Keratinocyte (primary cell): Measurements from ENCODE around the gene ATG10. TPM values are rescaled to one million over a fixed set of nuclear protein-coding genes. Genes with fewer than 3 reads are reported as not detected.

Experiments used
- DNase-seq: peaks from one replicate; pipeline ENCODE4 v3.0.0-alpha.2; 2011; ENCODE audit warnings: low read depth, missing footprints, low spot score
- FAIRE-seq: peaks from 2 replicates; lab custom pipeline; 2011; peaks lifted over from hg19 to GRCh38; lab: Jason Lieb, UNC
- H2AFZ ChIP-seq: 2 replicates; pipeline ENCODE4 v1.6.0; 2012; ENCODE audit warnings: low read length, control low read depth, inconsistent platforms; ENCODE audit not compliant: control insufficient read depth
- H3K27ac ChIP-seq: 2 replicates; pipeline ENCODE4 v1.5.1; 2011; ENCODE audit warnings: low read length; ENCODE audit not compliant: control insufficient read depth, insufficient read depth
- H3K27me3 ChIP-seq: 3 replicates; pipeline ENCODE4 v1.6.0; 2011; ENCODE audit warnings: low read length; ENCODE audit not compliant: control insufficient read depth, insufficient read depth; ENCODE audit errors: extremely low read depth
- H3K36me3 ChIP-seq, 2 experiments: 2 replicates in 1 of 2; 3 replicates in 1 of 2; pipeline ENCODE4 v1.5.1; 2011; ENCODE audit warnings: low read length in 2 of 2, mild to moderate bottlenecking in 1 of 2; ENCODE audit not compliant: control insufficient read depth in 2 of 2, insufficient read depth in 2 of 2; ENCODE audit errors: extremely low read depth in 1 of 2
- H3K4me1 ChIP-seq: 3 replicates; pipeline ENCODE4 v1.5.1; 2011; ENCODE audit warnings: low read length; ENCODE audit not compliant: control insufficient read depth, insufficient read depth; ENCODE audit errors: extremely low read depth
- H3K4me2 ChIP-seq: 3 replicates; pipeline ENCODE4 v1.6.0; 2011; ENCODE audit warnings: low read depth, low read length; ENCODE audit not compliant: control insufficient read depth, insufficient read depth; ENCODE audit errors: extremely low read depth
- H3K4me3 ChIP-seq, 3 experiments: fragments of 200-600 bp in 1 of 3; sonication (generic) in 1 of 3; 2 replicates in 2 of 3; 3 replicates in 1 of 3; pipeline ENCODE4 v1.5.1; 2011 to 2016; ENCODE audit warnings: low read length in 3 of 3, mild to moderate bottlenecking in 3 of 3, control low read depth in 2 of 3, inconsistent platforms in 1 of 3, low read depth in 1 of 3, mixed read lengths in 1 of 3, mixed run types in 1 of 3, moderate library complexity in 1 of 3; ENCODE audit not compliant: control insufficient read depth in 2 of 3, insufficient read depth in 2 of 3; ENCODE audit errors: extremely low read depth in 1 of 3
- H3K79me2 ChIP-seq: 2 replicates; pipeline ENCODE4 v1.6.0; 2012; ENCODE audit warnings: low read length; ENCODE audit not compliant: control insufficient read depth, insufficient read depth
- H3K9ac ChIP-seq: 3 replicates; pipeline ENCODE4 v1.6.0; 2011; ENCODE audit warnings: low read length; ENCODE audit not compliant: control insufficient read depth, insufficient read depth; ENCODE audit errors: extremely low read depth
- H3K9me1 ChIP-seq: 3 replicates; pipeline ENCODE4 v1.6.0; 2011; ENCODE audit warnings: low read length; ENCODE audit not compliant: control insufficient read depth, insufficient read depth; ENCODE audit errors: extremely low read depth
- H3K9me3 ChIP-seq: 2 replicates; pipeline ENCODE4 v1.5.1; 2012; ENCODE audit warnings: low read depth, low read length; ENCODE audit not compliant: control insufficient read depth
- H4K20me1 ChIP-seq: 3 replicates; pipeline ENCODE4 v1.6.0; 2011; ENCODE audit warnings: low read length; ENCODE audit not compliant: control insufficient read depth, insufficient read depth; ENCODE audit errors: extremely low read depth
- CTCF ChIP-seq, 3 experiments: IDR thresholded peaks in 1 of 3; conservative IDR thresholded peaks in 1 of 3; optimal IDR thresholded peaks in 1 of 3; 2 replicates in 2 of 3; 3 replicates in 1 of 3; pipeline versions ENCODE3 to v1.5.1; 2011; ENCODE audit warnings: low read length in 3 of 3, mild to moderate bottlenecking in 3 of 3, moderate library complexity in 2 of 3, control low read depth in 1 of 3, inconsistent platforms in 1 of 3; ENCODE audit not compliant: insufficient read depth in 2 of 3; ENCODE audit errors: extremely low read depth in 1 of 3
- EZH2 ChIP-seq: IDR thresholded peaks from one replicate; pipeline ENCODE4 v1.6.1; 2012; ENCODE audit warnings: inconsistent platforms, mild to moderate bottlenecking, low read length, moderate library complexity
- dilution Hi-C: fragments of 300-500 bp; cut with MboI; formaldehyde crosslinking; loops from one replicate; pipeline ENCODE4 v1.7.0; 2020; ENCODE audit warnings: low sequenced_read_pairs; ENCODE audit not compliant: extremely low pct_ligation_motif_present
- polyA plus RNA-seq, 5 experiments: library from polyadenylated mRNA; depleted of rRNA in 3 of 5; stranded (reverse) in 3 of 5; stranded (forward) in 1 of 5; unstranded in 1 of 5; fragments of >200 nt; gene quantifications; 1 replicate in 1 of 5; 2 replicates in 3 of 5; 3 replicates in 1 of 5; pipeline versions ENCODE4 v1.2.1 to v1.2.3, GENCODE V29; 2011 to 2012; ENCODE audit warnings: missing spikeins in 2 of 5, low read depth in 1 of 5, low replicate concordance in 1 of 5

Gene ATG10
- polyA plus RNA-seq, 1 donor (not counting 4 experiments of a cell fraction or from before 2014, with no cell fraction given): 5.4 TPM

- DNase-seq (no peak), FAIRE-seq (no peak)
- no peaks in the 10 kb centered on the region for H3K36me3 ChIP-seq
- H2AFZ ChIP-seq: no peak overlapping the region
- H3K27me3 ChIP-seq: no peaks in the 10 kb centered on the region
- no peaks in the 10 kb centered on the region for H3K79me2 ChIP-seq
- H3K9ac ChIP-seq: no peak overlapping the region
- H4K20me1 ChIP-seq: no peaks in the 10 kb centered on the region
- no peaks in the 10 kb centered on the region for H3K9me1 ChIP-seq
- no peak overlapping the region for H3K4me3 ChIP-seq
- no peak overlapping the region for H3K4me2 ChIP-seq
- H3K4me1 ChIP-seq: no peaks in the 10 kb centered on the region
- no peaks in the 10 kb centered on the region for H3K9me3 ChIP-seq
- TF ChIP-seq CTCF (optimal IDR thresholded peaks at IDR 0.05 in 1 of 3, IDR thresholded peaks at IDR 0.05 in 1 of 3, conservative IDR thresholded peaks at IDR 0.05 in 1 of 3; ENCODE audit: extremely low read depth in 1 of 3, insufficient read depth in 2 of 3, low read length in 3 of 3): no peak
- TF ChIP-seq EZH2: no peak
- dilution Hi-C loops: no loop called here
- no peak overlapping the region for H3K27ac ChIP-seq
Observed at GRCh38 chr5:82115858-82116257, 144.0 kb downstream of the ATG10 start.

- Histone ChIP-seq H3K9me3 (no peaks in the 10 kb centered on the region), H3K27ac (no peak overlapping the region), H3K9ac (no peak overlapping the region), H3K4me2 (no peak overlapping the region), H3K79me2 (no peaks in the 10 kb centered on the region), H3K36me3 (no peaks in the 10 kb centered on the region), H3K9me1 (no peaks in the 10 kb centered on the region), H3K27me3 (no peaks in the 10 kb centered on the region), H4K20me1 (no peaks in the 10 kb centered on the region), H2AFZ (no peak overlapping the region), H3K4me1 (no peaks in the 10 kb centered on the region), H3K4me3 (no peak overlapping the region)
- no peak for FAIRE-seq
- no peak for DNase-seq
- TF ChIP-seq CTCF (optimal IDR thresholded peaks at IDR 0.05 in 1 of 3, IDR thresholded peaks at IDR 0.05 in 1 of 3, conservative IDR thresholded peaks at IDR 0.05 in 1 of 3; ENCODE audit: extremely low read depth in 1 of 3, insufficient read depth in 2 of 3, low read length in 3 of 3) (no peak), EZH2 (no peak)
- dilution Hi-C loops: no loop called here
Observed at GRCh38 chr5:82119889-82120288, 148.1 kb downstream of the ATG10 start.
